Measurements from ENCODE around the gene PITPNM3. TPM values are rescaled to one million over a fixed set of nuclear protein-coding genes. Genes with fewer than 3 reads are reported as not detected.
A peak's percentile ranks its signal among the peaks of the same experiment; 100 is the strongest.

The PITPNM3 gene
- total RNA-seq, 1 experiment from 2014 or later, result 0.44 TPM

- TF ChIP-seq SIN3A (IDR thresholded peaks at IDR 0.05; ENCODE audit: borderline replicate concordance, insufficient read depth, low read depth, low read length) (no peak), POLR2AphosphoS5 (IDR thresholded peaks at IDR 0.05; ENCODE audit: low read depth, low read length) (no peak), TCF7L2 (IDR thresholded peaks at IDR 0.05; ENCODE audit: low read depth, low read length) (no peak), CTCF (IDR thresholded peaks at IDR 0.05) (no peak)
- TF ChIP-seq, protein P1, sequence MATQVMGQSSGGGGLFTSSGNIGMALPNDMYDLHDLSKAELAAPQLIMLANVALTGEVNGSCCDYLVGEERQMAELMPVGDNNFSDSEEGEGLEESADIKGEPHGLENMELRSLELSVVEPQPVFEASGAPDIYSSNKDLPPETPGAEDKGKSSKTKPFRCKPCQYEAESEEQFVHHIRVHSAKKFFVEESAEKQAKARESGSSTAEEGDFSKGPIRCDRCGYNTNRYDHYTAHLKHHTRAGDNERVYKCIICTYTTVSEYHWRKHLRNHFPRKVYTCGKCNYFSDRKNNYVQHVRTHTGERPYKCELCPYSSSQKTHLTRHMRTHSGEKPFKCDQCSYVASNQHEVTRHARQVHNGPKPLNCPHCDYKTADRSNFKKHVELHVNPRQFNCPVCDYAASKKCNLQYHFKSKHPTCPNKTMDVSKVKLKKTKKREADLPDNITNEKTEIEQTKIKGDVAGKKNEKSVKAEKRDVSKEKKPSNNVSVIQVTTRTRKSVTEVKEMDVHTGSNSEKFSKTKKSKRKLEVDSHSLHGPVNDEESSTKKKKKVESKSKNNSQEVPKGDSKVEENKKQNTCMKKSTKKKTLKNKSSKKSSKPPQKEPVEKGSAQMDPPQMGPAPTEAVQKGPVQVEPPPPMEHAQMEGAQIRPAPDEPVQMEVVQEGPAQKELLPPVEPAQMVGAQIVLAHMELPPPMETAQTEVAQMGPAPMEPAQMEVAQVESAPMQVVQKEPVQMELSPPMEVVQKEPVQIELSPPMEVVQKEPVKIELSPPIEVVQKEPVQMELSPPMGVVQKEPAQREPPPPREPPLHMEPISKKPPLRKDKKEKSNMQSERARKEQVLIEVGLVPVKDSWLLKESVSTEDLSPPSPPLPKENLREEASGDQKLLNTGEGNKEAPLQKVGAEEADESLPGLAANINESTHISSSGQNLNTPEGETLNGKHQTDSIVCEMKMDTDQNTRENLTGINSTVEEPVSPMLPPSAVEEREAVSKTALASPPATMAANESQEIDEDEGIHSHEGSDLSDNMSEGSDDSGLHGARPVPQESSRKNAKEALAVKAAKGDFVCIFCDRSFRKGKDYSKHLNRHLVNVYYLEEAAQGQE (IDR thresholded peaks at IDR 0.05; ENCODE audit: insufficient read depth in 1 of 2, low read depth in 2 of 2, low read length in 1 of 2), result no peak
- Histone ChIP-seq H3K4me1 (ENCODE audit: control insufficient read depth, insufficient read depth, low read length) (no peaks in the 10 kb centered on the region), H3K9me3 (ENCODE audit: control insufficient read depth, insufficient read depth, low read depth, low read length) (peaks cover 17% of the 10 kb centered on the region; the same call in 1 of the 2 replicates), H3K36me3 (ENCODE audit: control insufficient read depth, insufficient read depth, low read length) (peaks cover 12% of the 10 kb centered on the region), H3K4me3 (ENCODE audit: low read depth in 2 of 2, low read length in 2 of 2) (no peak overlapping the region), H3K27me3 (ENCODE audit: control insufficient read depth, insufficient read depth, low read length) (no peaks in the 10 kb centered on the region), H3K27ac (ENCODE audit: low read length) (no peak overlapping the region)
- CTCF ChIA-PET, result no interaction called here
- in situ Hi-C loops (cut with HindIII; ENCODE audit: low pct_unique_long_range_greater_than_20kb, low sequenced_read_pairs) (no loop called here), intact Hi-C loops (cut with micrococcal nuclease; ENCODE audit: unreplicated experiment) (no loop called here)
- POLR2A ChIA-PET, result no interaction called here
- TSS peak; percentile 10 for BruUV-seq (replicated peaks)
- DNase-seq (ENCODE audit: low read depth, low spot score) (no peak), ATAC-seq (no peak)
These were observed 31.0 kb upstream of the PITPNM3 start for GRCh38 chr17:6587310-6587709.

DNA sequence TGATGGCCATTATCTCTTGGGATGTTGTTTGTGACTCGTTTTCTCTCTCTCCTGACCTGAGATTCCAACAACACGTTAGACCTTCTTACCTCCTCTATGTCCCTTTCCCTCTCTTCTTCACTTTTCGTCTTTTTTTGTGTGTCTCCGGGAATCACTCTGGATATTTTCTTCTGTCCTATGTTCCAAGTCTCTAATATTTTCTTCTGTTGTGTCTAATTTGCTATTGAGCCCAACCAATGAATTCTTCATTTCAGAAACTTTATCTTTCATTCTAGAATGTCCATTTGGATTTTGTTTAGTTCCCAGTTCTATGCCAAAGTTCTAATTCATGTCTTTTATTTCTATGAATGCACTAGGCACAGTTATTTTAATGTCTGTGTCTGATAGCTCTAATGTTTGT is 27.1 kb upstream of the PITPNM3 start:
- CTCF ChIA-PET, result no interaction called here
- POLR2A ChIA-PET, result interaction anchor here (0.5 kb wide), 1 partner anchor 204 kb away, joined by 3 read pairs; no protein-coding TSS in a partner anchor
- no peak for DNase-seq (ENCODE audit: low read depth, low spot score)
- intact Hi-C loops (cut with micrococcal nuclease; ENCODE audit: unreplicated experiment) (no loop called here), in situ Hi-C loops (cut with HindIII; ENCODE audit: low pct_unique_long_range_greater_than_20kb, low sequenced_read_pairs) (no loop called here)
- BruUV-seq (replicated peaks), result no TSS peak
- ATAC-seq, result no peak
- Histone ChIP-seq H3K4me3 (ENCODE audit: low read depth in 2 of 2, low read length in 2 of 2) (no peak overlapping the region), H3K9me3 (ENCODE audit: control insufficient read depth, insufficient read depth, low read depth, low read length) (peaks cover 17% of the 10 kb centered on the region; the same call in 1 of the 2 replicates), H3K4me1 (ENCODE audit: control insufficient read depth, insufficient read depth, low read length) (no peaks in the 10 kb centered on the region), H3K36me3 (ENCODE audit: control insufficient read depth, insufficient read depth, low read length) (peaks cover 5% of the 10 kb centered on the region), H3K27me3 (ENCODE audit: control insufficient read depth, insufficient read depth, low read length) (no peaks in the 10 kb centered on the region), H3K27ac (ENCODE audit: low read length) (no peak overlapping the region)
- TF ChIP-seq, protein P1 (IDR thresholded peaks at IDR 0.05; ENCODE audit: insufficient read depth in 1 of 2, low read depth in 2 of 2, low read length in 1 of 2), result no peak
- TF ChIP-seq CTCF (IDR thresholded peaks at IDR 0.05) (no peak), POLR2AphosphoS5 (IDR thresholded peaks at IDR 0.05; ENCODE audit: low read depth, low read length) (no peak), SIN3A (IDR thresholded peaks at IDR 0.05; ENCODE audit: borderline replicate concordance, insufficient read depth, low read depth, low read length) (no peak), TCF7L2 (IDR thresholded peaks at IDR 0.05; ENCODE audit: low read depth, low read length) (no peak)
